ENCODE data around the gene TM4SF18.
"Not testable (repeated sequence)": the region's sequence is repeated elsewhere in the genome, so short reads cannot be mapped to it uniquely, and the experiment has no call there.

TM4SF18 gene

GRCh38 chr3:149333176-149333859 lies at the start of gene TM4SF18:
TM4SF18 (minus strand) TSS chr3:149333636; CDS start chr3:149333382, 254 bp downstream.
- DNase-seq (ENCODE audit: low spot score), result no peak

DNA sequence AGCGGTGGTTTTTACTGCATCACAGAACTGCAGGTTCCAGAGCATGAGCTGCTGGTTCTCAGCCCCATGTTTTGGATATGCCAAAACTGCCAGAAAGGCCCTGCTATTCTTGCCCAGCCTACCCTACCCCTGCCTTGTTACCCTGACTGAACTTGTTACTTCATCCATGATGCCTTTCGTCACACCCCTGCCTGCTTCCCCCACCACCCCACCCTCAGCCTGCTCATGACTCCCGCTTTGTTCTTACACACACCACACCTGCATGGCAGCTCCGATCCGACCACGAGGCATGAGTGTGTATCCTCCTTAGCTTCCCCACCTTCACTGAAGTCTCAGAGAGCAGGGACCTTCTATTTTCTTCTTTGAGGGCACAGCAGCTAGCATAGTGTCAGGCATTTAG lies 49.1 kb upstream of the TM4SF18 start:
- DNase-seq (ENCODE audit: low spot score), result no peak

- DNase-seq (ENCODE audit: low spot score), result no peak
Observed at GRCh38 chr3:149382101-149382467, 48.6 kb upstream of the TM4SF18 start.

DNA sequence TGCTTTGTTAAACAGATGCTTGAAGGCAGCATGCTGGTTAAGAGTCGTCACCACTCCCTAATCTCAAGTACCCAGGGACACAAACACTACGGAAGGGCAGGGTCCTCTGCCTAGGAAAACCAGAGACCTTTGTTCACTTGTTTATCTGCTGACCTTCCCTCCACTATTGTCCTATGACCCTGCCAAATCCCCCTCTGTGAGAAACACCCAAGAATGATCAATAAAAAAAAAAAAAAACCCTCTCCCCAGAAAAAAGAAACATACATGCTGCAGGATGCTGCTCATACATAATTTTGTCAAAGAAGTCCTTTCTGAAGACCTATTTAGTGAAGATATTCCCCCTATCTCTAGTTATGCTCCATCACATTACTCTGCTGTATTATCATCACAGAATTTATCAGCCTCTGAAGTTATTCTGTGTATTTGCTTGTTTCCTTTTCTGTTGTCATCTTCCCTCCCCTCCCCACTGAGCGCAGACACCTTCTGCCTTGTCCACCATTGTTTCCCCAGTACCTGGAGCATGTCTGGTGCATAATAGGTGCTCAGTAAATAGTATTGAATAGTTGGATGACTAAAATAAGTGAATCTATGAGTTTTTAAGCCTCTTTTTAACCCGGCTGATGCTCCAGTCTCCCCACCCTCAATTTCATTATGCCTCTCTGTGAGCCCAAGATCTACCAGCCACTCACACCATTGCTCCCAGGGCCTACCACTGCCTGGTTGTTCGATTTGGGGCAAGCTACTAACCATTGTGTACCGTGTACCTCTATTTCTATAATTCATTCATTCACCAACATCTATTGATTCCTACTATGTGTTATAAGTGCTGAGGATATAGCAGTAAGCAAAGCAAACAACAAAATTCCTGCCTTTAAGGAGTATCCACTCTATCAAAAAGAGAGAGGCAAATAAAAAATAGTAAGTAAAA lies 48.0 kb upstream of the TM4SF18 start:
- DNase-seq (ENCODE audit: low spot score), result no peak

DNA sequence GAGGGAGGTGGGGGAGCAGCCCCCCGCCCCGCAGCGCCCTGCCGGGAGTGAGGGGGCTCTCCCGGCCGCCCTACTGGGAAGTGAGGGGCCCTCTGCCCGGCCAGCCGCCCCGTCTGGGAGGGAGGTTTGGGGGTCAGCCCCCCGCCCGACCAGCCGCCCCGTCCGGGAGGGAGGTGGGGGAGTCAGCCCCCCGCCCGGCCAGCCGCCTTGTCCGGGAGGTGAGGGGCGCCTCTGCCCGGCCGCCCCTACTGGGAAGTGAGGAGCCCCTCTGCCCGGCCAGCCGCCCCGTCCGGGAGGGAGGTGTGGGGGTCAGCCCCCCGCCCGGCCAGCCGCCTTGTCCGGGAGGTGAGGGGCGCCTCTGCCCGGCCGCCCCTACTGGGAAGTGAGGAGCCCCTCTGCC lies 46.8 kb upstream of the TM4SF18 start:
- not testable (repeated sequence) for DNase-seq (ENCODE audit: low spot score)

DNA sequence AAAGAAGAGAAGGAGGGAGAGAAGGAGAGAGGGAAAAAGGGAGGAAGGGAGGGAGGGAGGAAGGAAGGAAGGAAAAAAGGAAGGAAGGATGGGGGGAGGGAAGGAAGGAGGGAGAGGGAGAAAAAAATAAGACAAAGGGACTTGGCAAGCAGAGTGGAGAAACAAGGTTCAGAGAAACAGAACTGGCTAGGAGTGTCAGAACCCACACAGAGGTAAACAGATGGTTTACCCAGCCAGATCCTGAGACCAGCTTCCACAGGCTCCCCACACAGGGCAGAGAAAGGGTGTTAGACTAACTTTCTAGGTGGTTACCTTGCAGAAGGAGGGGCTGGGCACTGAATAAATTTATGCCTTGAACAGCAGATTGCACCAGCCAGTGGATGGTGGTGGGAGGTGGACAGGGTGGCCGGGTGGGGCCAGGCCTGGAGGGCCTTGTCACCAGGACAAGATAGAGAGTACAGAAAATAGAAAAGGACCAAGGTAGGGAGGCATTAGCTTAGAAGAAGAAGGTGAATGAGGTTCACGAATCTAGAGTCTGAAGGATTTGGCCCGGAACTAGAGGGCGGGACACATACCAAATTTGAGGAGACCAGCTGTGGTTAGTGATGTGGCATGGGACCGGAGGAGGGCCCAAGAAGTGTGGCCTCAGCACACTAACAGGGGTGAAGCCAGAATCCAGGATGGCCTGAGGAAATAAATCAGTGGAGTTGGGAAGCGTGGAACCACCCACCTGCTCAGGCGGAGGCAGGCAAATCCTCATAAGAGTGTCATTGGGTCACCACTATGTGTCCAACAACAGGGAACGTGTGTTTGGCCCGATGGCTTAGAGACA lies 45.3 kb upstream of the TM4SF18 start:
- DNase-seq (ENCODE audit: low spot score), result no peak

- DNase-seq (ENCODE audit: low spot score), result peak; percentile 28
Observed at GRCh38 chr3:149377408-149378364, 44.2 kb upstream of the TM4SF18 start, which contains the start of gene TM4SF1. TM4SF1 (minus strand) TSS chr3:149377649; CDS start chr3:149377547, 102 bp downstream.

GRCh38 chr3:149376718-149377407 lies 43.4 kb upstream of the TM4SF18 start:
- DNase-seq (ENCODE audit: low spot score), result no peak

DNA sequence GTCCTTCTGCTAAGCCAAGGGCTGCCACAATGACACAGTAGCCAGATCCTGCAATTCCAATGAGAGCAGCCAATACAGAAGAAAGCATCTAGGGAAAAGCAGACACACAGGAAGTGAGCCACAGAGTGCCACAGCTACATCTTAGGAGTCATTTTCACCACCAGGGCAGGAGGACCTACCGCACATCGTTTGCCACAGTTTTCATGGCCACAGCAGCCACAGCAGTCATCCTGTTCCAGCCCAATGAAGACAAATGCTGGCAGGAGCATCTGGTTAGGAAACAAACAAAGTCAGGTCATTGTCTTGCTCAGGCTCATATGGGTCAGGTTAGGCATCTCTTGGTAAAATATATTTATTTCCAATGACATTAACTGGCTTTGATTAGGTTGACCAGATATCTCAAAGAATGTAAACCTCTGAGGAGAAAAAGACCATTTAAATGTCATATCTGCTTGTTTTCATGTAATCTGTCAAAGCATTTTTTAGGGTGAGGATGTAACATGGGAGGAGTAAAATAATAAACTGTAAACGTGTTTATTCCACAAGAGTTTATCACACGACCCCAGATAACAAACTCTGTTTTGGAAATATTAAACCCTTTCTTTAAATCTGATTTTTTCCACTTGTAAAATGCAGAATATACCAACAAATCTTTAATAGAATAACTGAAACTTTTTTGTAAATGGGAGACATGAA lies 42.2 kb upstream of the TM4SF18 start:
- DNase-seq (ENCODE audit: low spot score), result no peak

DNA sequence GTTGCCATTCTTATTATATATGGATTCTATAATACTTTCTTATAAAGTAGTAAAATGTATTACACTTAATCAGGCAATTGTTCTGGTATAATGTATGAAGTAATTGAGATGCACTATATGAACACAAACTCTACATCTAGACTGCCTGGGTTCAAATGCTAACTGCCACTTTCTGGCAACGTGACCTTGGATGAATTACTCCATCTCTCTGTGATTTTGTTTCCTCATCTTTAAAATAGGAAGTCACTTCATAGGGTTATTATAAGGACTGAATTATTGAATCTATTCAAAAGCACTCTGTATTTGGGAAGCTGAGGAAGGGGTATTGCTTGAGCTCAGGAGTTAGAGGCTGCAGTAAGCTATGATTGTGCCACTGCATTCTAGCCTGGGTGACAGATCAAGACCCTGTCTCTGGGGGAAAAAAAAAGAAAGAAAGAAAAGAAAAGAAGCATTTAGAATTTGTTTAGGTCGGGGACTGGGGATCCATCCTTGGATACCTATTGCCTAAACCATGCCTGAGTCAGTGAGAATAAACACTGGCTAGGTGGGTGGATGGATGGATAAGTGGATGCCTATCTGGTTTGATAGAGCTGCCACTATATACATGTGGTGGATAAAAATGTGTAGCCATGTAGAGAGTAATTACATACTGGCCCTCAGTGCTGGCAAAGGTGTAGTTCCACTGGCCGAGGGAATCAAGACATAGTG lies 41.5 kb upstream of the TM4SF18 start:
- DNase-seq (ENCODE audit: low spot score), result no peak

DNA sequence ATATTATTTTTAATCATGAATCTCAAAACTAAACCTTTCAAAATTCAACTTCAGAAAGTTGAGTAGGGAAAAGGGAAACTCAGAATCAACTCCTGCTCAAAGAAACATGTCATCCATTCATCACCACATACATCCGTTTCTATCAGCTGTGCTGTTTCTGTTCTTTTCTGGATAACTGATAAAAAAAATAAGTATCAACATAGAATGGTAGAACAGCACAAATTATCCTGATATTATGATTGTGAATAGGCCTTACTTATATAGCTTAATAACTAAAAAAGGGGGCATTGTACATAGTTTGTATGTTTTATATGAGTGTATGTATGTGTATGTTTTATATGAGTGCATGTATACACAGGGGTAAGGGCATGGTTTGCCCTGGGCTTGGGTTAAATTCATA lies 41.0 kb upstream of the TM4SF18 start:
- DNase-seq (ENCODE audit: low spot score), result no peak

GRCh38 chr3:149373235-149374125 lies 40.0 kb upstream of the TM4SF18 start:
- peak; percentile 28 for DNase-seq (ENCODE audit: low spot score)

GRCh38 chr3:149371723-149372114 lies 38.3 kb upstream of the TM4SF18 start:
- DNase-seq (ENCODE audit: low spot score), result no peak

- DNase-seq (ENCODE audit: low spot score), result no peak
Observed at GRCh38 chr3:149371001-149371722, 37.7 kb upstream of the TM4SF18 start.

DNA sequence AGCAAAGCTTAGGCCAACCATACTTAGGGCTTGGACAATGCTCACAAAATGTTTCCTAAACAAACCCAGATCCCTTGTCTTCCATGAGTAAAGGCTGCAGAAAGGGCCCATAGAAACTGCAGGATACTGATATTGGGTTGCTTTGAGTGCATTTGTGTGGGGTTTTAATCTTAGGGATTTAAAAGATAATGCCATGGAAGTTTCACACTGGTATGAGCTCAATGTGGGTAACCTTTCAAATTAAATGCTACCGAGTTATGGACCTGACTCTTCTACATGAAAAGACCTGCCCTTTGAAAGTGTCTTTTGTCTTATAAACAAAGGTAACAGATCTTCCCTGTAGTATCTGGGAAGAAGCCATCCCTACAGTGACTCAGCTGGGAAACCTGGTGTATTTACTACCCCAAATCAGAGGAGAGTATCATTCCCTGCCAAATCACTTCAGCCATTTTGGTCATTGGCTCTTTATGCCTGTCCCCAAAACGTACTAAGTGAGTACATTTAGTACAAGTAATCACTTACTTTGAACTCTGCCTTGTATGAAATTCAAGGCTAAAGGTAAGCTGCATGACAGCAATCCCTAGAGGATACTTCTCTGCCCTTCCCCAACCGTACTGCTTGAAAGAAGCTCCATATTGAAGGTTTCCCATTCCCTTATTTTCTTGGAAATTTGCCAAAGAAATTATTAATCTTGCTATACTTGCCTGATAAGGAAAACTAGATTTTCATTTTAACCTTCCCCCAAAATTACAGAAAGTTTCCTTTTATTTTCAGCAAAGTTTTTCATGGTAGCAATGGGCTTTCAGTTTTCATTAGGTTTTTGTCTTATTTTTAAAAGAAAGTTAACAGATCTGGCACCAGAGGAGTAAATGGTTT lies 36.8 kb upstream of the TM4SF18 start:
- DNase-seq (ENCODE audit: low spot score), result no peak

- DNase-seq (ENCODE audit: low spot score), result no peak
Observed at GRCh38 chr3:149368674-149369497, 35.5 kb upstream of the TM4SF18 start.

Measured in HuH-7 (cell line).